Measurements from ENCODE around the gene ZNF783. TPM values are rescaled to one million over a fixed set of nuclear protein-coding genes. Genes with fewer than 3 reads are reported as not detected.

ZNF783 gene
- total RNA-seq, 1 experiment from 2014 or later, result 9.9 TPM

GRCh38 chr7:149284850-149285585, 23.0 kb downstream of the ZNF783 start (continued):
- TF ChIP-seq AFF4 (CRISPR knock-in tag; IDR thresholded peaks at IDR 0.05; ENCODE audit: borderline replicate concordance) (no peak), SOX15 (CRISPR knock-in tag; IDR thresholded peaks at IDR 0.05) (no peak), MXD4 (CRISPR knock-in tag; IDR thresholded peaks at IDR 0.05; ENCODE audit: borderline replicate concordance) (no peak), ZBTB43 (CRISPR knock-in tag; IDR thresholded peaks at IDR 0.05) (peak; percentile 22; the same call in 1 of the 2 replicates), KAT7 (CRISPR knock-in tag; IDR thresholded peaks at IDR 0.05; ENCODE audit: borderline replicate concordance) (no peak), ZNF219 (CRISPR knock-in tag; IDR thresholded peaks at IDR 0.05; ENCODE audit: borderline replicate concordance) (no peak), ERG (CRISPR knock-in tag; IDR thresholded peaks at IDR 0.05) (no peak; the same call in 1 of the 2 replicates), TEAD4 (CRISPR knock-in tag; IDR thresholded peaks at IDR 0.05) (no peak; the same call in 1 of the 2 replicates), MYBL2 (CRISPR knock-in tag; IDR thresholded peaks at IDR 0.05) (no peak; the same call in 1 of the 2 replicates), SP1 (CRISPR knock-in tag; conservative IDR thresholded peaks at IDR 0.05) (peak; percentile 92), ZNF263 (CRISPR knock-in tag; IDR thresholded peaks at IDR 0.05; ENCODE audit: low read depth) (no peak), OVOL2 (CRISPR knock-in tag; IDR thresholded peaks at IDR 0.05; ENCODE audit: borderline replicate concordance) (no peak), USF1 (CRISPR knock-in tag; IDR thresholded peaks at IDR 0.05) (peak; percentile 51; the same call in 1 of the 2 replicates), FOXP4 (CRISPR knock-in tag; IDR thresholded peaks at IDR 0.05) (peak; percentile 92), ZNF281 (CRISPR knock-in tag; IDR thresholded peaks at IDR 0.05) (no peak; the same call in 1 of the 2 replicates), EMX1 (CRISPR knock-in tag; IDR thresholded peaks at IDR 0.05) (no peak), CBFB (CRISPR knock-in tag; IDR thresholded peaks at IDR 0.05; ENCODE audit: low read depth) (no peak), E2F4 (CRISPR knock-in tag; IDR thresholded peaks at IDR 0.05; ENCODE audit: borderline replicate concordance, low read depth) (no peak), NFATC4 (CRISPR knock-in tag; IDR thresholded peaks at IDR 0.05) (no peak), ZNF423 (CRISPR knock-in tag; IDR thresholded peaks at IDR 0.05) (peak; percentile 57), MAX (CRISPR knock-in tag; IDR thresholded peaks at IDR 0.05) (peak; percentile 94), ZNF512 (CRISPR knock-in tag; IDR thresholded peaks at IDR 0.05; ENCODE audit: borderline replicate concordance) (no peak), FOXP1 (CRISPR knock-in tag; IDR thresholded peaks at IDR 0.05; ENCODE audit: borderline replicate concordance) (peak; percentile 85; the same call in 1 of the 2 replicates)
